GM19438 (cell line): ENCODE data around the gene OR1J4.

Experiments used
- ATAC-seq: cut with Tn5 transposase; IDR thresholded peaks from one replicate; pipeline ENCODE4 v1.9.1; 2021; ENCODE audit warnings: low read depth; ENCODE audit not compliant: unreplicated experiment

The OR1J4 gene

GRCh38 chr9:122567901-122568300 is 49.0 kb downstream of the OR1J4 start:
- no peak for ATAC-seq
